GM04503 (cell line): Measurements from ENCODE around the gene LAGE3.

ENCODE experiments used
- DNase-seq: peaks from one replicate; pipeline ENCODE4 v3.0.0-alpha.2; 2012; ENCODE audit warnings: low read depth

LAGE3 gene, protein sequence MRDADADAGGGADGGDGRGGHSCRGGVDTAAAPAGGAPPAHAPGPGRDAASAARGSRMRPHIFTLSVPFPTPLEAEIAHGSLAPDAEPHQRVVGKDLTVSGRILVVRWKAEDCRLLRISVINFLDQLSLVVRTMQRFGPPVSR

DNA sequence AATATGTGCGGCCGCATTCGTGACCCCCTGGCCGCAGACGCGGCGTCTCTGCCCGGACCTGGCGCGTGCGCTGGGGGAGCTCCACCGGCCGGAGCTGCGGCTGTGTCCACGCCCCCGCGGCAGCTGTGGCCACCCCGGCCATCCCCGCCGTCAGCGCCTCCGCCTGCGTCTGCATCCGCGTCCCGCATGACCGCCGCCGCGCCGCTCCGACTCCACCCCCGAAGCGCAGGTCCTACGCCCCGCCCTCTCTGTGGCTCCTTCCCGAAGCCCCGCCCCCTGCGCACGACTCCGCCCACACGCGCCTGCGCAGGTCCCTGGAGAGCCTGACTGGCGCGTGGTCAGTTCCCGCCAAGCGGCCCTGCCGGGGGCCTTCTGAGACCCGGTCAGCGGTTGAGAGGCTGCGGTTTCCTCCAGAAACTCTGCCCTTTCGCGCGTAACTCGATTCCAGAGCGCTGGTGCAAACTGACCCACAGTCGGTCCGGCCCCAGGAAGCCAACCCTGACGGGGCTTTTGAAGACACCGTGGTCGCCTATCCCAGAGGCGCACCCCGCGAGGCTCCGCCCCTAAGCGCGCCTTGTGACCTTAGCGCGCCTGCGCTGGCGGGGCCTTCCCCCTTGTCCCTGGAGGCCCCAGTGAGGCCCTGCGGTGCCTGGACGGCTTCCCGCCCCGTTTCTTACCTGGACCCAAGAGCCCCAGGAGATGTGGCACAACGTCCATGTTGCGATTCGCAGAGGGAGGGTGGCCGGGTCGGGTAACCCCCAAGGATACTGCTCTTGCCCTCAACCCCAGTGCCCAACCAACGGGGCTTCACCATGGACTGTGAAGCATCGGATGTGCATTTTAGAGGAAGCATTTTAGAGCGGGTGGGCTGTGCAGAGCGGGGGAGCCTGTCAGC lies at the start of gene LAGE3:
TSS of gene LAGE3 (minus strand) at position 554 of the 895 bp plus-strand sequence. CDS start at position 188, 366 bp downstream.
- DNase-seq: no peak

DNA sequence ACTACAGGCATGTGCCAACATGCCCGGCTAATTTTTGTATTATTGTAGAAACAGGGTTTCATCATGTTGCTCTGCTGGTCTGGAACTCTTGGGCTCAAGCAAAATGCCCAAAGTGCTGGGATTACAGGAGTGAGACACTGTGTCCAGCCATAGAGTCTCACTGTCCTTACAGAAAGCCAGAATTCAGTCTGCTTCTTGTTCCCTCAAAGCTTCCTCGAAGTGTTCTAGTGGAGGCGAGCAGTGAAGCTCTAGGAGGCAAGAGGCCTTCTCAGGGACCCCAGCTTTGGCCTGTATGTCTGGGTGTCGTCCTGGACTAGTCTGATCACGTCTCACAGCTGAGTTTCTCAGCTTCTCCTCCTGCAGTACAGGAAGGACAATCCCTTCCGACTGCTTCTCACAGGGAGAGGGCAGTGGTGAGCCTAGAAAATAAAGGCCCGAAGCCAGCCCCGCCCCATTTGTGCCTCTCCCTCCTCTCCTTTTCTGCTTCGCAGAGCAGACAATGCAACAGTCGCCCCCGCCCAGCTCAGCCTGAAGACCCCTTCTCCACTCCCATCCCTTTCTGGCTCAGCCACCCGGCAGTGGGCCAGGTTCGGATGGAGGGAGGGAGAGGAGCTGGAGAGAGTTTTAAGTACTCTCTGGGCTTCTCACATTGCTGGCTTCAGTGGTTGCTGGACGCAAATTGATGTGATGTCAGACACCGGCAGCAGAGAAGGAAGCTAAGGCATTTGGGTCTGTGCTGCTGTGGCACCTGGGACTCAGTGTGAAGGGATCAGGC lies 48.0 kb upstream of the LAGE3 start:
- DNase-seq: no peak

DNA sequence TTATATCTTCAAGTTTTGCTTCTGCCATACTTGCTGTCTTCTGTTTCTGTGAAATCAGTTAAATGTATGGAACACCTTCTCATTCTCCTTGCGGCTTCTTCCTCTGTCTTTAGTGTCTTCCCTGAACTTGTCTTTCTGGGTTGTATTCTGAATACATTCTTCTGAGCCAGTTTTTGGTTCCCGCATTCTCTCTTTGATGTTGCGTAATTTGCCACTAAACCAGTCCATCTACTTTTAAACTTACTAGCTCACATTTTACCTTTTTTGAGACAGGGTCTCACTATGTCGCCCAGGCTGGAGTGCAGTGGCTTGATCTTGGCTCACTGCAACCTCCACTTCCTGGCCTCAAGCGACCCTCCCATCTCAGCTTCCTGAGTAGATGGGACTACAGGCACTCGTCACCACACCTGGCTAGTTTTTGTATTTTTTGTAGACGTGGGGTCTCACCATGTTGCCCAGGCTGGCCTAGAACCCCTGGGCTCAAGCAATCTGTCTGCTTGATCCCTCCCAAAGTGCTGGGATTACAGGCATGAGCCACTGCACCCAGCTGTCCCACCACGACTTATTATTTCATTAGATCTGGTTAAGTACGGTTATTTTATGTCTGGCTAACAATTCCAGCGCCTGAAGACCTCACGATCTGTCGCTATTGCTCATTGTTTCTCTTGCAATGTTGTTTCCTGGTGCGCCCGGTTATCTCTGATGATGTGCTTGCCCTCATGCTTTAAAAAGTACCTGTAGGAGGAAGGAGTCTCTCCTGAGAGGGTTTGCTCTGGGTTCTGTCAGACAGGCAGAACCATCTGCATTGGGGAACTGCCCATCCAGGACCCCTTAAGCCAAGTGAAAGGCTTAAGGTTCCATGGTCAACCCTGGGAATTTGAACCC lies 46.8 kb upstream of the LAGE3 start:
- no peak for DNase-seq

DNA sequence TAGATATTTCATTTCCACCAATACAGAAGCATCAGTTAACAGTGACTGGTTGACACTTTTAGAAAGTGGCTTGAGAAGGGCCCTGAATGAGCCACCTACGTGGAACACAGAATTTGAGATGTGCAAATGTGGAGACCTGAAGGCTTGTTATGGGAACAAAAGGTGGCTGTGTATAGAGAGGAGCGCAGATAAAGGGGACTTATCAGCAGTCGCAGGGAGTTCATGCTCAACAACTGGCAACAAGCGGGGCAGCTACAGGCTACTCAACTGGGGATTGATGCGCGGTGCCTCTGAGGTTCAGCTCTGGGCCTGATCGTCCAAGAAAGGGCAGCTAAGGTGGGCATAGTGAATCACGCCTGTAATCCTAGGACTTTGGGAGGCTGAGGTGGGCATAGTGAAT lies 40.3 kb upstream of the LAGE3 start:
- DNase-seq: no peak

DNA sequence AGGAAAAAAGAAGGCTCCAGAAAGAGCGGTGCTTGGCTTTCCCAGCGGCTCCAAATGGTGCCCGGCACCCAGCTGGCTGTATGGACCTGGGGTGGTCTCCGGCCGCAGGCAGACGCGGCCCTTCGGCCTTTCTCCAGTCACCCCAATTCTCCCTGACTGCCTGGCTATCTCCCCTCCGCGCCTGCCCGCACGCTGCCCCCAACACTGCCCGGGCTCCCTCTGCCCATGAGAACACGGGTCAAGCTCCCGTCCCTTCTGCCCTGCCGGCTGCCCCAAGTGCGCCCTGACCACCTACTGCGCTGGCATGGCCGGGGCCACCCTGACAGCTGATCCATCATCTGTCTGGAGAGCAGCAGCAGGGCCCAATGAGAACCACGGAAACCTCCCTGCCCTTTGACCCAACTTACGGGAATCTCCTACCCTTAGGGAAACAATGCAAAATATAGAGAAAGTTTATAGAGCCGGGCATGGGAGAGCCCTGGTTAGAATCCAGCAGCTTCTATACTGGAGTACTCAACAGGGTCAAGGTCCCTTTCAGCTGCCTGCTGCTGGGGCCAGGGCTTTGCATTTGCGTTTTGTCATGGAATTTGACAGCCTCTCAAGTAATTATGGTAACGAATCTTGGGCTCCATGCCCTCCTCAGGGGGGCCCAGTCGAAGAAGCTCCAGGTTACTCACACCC lies 38.2 kb upstream of the LAGE3 start:
- no peak for DNase-seq

DNA sequence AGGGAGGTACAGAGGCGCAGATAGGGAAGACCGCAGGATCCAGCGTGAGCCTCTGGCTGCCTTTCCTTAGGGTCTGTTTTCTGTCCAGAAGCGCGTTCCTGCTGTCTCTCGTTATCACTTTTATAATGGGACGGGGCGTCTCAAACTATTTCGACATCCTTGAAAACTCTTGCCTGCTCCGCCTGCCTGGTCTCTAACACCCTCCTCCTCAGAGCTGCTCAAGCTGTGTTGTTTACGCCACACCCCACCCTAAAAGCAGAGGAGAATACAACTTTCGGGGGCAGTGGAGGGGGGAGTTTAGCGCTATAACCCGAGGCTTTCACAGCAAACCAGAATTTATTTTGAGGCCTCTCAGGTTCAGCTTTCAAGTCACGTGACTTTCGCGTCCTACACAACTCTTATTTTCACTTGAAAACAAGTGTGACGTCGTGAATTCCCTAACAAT lies 37.6 kb upstream of the LAGE3 start:
- DNase-seq: peak; percentile 18

DNA sequence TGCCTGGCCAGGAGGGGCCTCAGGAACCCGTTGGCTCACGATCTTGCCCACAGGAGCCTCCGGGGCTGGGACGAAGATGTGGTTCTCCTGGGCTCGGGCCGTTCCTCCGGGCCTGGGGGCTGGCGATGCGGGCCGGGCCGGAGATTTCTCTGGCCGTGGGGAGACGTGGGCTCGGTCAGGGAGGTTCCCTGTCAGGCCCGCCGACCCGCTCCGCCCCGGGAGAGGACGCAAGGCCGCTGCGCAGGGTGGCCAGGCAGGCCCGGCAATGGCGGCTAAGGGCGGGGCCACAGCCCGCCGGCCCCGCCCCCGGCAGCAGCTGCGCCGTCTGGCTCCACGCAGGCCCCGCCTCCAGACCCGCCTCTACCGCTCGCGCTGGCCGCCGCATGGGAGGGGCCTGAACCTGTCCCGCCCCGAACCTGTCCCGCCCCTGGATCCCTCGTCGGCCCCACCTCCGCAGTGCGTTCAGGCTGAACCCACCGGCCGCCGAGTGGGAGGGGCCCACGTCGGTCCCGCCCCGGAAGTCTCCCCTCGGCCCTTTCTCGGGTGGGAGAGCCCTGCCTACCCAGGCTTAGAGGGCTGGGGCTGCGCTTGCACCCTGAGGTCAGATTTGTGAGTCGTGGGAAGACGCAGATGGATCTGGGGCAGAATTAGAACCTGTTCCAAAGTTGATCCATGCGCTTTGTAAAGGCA lies 37.0 kb upstream of the LAGE3 start, which contains the start of gene FAM3A:
TSS of gene FAM3A (minus strand) at position 267 of the 690 bp plus-strand sequence. CDS start 460 bp downstream, outside the sequence.
- DNase-seq: peak; percentile 31

DNA sequence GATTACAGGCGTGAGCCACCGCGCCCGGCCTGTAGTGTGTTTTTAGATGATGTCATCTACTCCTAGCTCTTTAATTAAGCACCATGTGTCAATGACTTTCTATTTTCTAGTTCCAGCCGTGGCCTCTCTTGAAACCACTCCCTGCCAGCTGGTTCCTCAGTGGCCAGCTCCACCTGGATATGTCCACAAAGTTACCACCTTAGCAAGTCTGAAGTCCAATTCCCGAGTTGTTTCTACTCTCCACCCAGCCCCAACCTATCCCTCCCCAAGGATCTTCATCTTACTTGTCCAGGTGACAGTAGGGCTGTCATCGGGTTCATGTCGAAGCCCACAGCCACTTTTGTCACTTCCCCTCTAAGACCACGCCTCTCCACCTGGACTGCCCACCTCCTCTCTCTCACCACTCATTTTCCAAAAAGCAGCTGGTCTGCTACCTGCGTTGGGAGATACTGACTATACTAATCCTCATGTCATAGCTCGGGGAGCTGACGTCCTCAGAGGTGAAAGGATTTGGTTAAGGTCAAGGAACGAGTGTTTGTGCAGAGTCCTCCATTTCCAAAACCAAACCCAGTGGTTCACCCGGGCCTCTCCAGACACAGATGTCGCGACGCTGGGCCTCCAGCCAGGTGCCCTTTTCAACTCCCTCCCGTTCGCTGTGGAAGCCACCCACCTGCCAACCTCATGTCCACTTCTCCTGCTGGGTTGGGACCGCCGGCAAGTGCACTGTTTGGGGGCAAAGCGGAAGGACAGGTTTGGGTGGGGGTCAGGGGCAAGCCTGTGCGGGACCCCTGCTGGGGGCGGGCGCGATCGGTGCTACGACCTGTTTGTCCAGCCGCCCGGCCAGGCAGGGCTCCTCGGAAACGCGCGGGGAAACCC lies 36.2 kb upstream of the LAGE3 start:
- no peak for DNase-seq

DNA sequence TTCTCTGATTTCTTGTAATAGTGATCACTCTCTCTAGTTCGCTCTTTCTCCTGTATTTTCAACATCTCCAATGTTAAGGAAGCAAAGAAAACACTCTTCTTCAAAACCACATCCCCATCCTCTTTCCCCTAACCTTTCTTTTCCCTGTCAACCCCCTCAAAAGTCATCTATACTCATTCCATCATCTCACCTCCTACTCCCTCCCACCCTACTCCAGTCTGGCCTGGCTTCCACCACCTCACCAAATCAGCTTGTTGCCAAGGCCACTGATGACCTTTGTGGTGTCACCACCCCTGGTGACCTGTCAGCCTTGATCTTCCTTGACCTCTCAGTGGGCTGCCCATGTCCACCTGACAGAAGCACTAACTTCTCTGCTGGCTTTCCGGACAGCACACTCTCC lies 34.6 kb upstream of the LAGE3 start:
- DNase-seq: no peak

DNA sequence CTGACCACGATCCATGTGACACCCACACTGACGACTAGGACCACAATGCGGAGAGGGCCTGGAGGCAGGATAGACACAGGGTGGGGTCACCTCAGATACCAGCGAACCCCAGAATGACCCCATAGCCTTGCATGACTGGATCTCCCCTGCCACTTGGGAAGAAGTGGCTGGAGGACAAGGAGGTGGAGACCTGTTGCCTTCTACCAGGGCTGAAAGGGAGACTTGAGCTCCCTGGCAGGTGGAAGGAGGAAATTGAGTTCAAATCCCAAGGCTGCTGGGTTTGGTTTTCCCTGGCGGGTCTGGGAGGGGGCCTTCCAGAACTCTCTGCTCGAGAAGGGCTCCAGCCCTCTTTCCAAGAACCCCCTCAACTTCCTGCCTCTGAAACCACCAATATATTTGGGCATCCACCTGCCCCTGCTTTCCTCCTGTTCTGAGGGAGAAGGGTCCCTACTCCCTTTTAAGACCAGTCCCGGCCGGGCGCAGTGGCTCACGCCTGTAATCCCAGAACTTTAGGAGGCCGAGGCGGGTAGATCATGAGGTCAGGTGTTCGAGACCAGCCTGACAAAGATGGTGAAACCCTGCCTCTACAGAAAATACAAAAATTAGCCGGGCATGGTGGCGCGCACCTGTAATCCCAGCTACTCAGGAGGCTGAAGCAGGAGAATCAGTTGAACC lies 33.9 kb upstream of the LAGE3 start:
- no peak for DNase-seq

DNA sequence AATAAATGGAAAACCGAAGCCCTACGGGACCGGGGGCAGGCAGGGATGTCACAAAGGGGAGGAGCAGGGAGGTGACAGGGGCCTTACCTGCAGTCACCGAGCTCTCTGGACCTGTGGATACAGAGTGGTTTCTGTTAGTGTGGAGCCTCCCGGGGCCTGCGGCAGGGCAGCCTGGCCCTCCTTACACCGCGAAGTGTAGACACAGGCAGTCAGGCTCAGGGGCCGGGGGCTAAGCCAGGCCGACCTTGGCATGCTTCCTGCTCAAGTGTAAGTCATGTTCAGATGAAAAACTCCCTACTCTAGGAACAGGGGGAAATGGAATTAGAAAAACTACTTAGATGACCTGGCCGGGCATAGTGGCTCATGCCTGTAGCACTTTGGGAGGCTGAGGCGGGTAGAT lies 32.7 kb upstream of the LAGE3 start:
- DNase-seq: no peak

DNA sequence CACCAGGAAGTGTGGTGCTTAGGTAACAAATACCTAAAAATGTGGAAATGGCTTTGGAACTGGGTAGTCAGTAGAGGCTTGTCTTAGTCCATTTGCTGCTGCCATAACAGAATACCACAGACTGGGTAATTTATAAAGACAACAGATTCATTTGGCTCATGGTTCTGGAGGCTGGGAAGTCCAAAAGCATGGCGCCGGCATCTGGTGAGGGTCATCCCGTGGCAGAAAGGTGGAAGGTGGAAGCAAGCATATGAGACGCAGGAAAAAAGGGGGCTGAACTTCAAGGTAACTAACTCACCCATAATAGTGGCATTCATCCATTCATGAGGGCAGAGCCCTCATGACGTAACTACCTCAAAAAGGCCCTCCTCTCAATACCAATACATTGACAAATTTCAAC lies 30.4 kb upstream of the LAGE3 start:
- DNase-seq: no peak

DNA sequence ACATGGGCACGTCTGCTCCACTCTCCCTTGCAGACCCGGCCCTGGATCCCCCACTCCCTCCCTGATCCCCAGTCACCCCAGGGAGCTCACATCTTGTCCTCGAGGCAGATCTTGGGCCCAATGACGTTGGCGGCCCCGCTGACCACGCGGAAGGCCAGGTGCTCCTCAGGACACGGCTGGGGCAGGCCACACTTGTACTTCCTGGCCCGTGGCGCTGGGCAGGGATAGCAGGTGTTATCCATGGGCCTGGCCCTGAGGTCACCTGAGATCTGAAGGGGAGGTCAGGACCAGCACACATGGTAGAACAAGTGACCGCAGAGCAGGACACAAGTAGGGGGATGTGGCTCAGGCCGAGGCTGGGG lies 29.3 kb upstream of the LAGE3 start:
- no peak for DNase-seq

DNA sequence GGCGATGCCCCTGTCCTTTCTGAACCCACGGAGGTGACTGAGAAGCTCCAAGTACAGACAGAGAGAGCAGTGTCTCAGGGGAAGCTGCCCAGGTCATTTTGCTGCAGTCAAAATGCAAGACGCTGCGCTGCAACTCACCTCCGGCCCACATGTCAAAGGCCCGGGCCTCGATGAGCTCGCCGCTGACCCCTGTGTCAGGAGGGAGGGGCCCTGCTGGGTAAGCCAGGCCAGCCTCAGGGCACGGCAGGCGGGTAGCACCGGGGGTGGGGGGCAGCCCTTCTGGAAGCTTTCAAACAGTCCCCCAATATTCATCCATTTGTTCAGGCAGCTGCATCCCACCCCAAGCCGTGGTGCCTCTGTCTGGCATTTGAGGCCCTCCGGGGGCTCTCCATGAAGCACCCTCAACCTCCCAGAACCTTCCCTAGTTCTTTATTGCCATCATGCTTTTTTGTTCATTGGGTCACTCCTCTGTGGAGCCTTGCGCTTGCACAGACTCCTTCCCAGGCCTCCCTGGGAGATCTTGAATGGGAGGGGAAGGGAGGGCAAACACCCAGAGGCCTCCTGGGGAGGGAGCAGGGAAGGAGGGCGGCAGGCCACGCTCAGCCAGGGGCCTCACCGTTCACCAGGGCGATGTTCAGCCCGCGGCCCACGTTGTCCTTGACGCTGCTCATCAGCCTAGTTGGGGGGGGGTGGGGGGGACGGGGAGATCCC lies 28.7 kb upstream of the LAGE3 start:
- no peak for DNase-seq

DNA sequence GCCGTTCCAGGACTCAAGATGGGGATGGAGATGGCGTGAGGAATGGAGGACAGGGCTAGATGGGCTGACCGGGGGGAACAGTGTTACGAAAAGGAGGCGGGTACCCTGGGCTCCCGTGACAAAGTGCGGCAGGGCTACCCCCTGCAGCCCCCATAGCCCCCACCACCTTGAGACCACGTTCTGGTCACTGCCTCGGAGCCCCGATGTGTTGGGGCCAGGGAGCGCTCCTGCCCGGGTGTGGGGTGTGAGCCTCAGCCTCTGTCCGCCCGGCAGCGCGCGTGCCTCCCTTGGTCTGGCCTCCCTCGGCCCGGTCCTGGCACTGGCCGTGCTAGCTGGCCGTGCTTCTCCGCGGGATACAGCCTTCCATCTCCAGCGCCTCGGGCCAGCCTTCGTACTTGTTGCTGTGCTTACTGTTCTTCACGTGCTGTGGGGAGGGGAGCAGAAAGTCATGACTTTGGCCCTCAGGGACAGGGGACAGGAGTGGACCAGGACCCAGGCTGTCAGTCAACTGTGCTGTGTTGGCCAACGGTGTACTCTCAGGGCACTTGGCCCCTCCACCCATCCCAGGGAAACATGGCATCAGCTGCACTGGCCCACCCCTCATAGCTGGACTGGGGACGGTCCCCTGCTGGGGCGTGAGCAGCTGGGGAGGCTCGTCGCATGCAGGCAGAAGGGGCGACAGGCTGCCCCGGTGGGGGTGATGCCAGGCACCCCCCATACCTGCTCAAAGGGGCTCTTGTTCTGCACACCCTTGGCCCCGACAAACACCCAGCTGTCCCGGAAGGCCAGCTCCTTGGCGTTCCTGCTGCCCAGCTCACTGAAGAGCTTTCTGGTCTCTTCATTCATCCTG lies 27.6 kb upstream of the LAGE3 start:
- DNase-seq: no peak

DNA sequence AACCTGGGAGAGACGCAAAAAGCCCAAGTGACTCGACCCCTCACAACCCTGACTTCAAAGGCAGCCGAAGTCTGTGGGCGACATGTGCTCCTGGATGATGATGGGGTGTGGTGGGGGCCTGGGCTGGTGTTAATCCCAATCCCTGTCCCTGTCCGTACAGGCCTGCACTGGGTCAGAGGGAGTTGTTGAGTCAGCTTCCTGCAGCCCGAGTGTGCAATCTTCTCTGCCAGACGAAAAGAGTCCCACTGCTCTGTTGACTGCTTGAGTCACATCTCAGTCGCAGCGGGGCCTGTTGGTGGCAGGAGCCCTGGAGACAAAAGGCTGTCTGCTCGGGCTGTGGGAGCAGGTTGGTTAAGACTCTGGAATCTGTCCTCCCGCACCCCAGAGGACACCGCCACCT lies 26.7 kb upstream of the LAGE3 start:
- no peak for DNase-seq

DNA sequence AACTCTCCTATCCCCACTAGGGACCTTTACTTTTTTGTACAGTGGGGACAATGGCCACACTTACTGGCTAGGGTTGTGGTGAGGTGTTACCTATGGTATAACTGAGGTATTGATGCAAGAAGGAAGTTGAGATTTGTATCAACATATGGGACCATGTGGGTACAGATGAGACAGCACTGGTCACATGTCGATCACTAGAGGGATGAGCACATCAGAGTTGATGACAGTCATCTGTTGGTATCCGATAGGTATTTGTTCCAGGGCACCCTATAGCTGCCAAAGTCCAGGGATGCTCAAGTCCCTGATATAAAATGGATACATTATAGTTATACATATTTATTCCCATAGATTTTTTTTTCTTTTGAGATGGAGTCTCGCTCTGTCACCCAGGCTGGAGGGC lies 23.9 kb upstream of the LAGE3 start:
- no peak for DNase-seq
